C1 segment of cervical spinal cord (tissue), 14 donors: ENCODE results near the gene ASPDH.
"Not testable (repeated sequence)": the region's sequence is repeated elsewhere in the genome, so short reads cannot be mapped to it uniquely, and the experiment has no call there.

ENCODE experiments used
- DNase-seq, 14 donors: peaks; one replicate each; lab custom pipeline; 2025; lab: John Stamatoyannopoulos, UW

Gene ASPDH

DNA sequence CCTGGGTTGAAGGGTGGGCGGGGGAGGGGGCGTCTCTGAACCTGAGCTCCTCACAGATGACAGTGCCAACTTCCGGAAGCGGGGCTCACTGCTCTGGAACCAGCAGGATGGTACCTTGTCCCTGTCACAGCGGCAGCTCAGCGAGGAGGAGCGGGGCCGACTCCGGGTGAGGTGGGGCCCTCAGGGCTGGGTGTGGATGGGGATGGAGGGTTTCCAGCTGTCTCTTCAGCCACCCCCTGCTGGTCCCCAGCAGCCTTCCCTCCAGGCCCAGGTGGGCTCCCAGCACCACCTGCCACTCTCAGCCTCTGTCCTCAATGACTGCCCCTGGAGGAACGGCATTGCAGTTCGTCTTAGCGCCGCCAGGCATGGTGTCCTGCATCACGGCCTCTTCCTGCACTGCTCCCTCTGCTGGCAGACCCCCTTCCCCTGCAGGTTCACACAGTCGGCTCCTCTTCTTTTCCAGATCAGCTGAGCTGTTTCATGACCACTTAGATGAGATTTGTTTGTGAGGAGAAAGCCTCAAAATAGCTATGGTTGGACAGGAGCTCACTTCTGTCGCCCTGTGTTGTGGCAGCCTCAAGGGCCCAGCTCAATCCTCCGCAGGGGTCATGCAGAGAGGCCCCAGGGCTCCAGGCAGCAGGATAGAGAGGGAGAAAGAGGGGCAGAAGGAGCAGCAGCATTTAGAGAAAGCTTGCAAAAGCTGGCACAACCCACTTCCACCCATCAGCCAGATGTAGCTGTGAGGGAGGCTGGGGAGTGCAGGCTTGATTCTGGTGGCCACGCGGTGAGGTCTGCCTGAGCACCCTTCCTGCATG is 34.6 kb downstream of the ASPDH start:
- peak in 3 of 14 donors; percentile 12 to 25 (median 24) for DNase-seq

DNA sequence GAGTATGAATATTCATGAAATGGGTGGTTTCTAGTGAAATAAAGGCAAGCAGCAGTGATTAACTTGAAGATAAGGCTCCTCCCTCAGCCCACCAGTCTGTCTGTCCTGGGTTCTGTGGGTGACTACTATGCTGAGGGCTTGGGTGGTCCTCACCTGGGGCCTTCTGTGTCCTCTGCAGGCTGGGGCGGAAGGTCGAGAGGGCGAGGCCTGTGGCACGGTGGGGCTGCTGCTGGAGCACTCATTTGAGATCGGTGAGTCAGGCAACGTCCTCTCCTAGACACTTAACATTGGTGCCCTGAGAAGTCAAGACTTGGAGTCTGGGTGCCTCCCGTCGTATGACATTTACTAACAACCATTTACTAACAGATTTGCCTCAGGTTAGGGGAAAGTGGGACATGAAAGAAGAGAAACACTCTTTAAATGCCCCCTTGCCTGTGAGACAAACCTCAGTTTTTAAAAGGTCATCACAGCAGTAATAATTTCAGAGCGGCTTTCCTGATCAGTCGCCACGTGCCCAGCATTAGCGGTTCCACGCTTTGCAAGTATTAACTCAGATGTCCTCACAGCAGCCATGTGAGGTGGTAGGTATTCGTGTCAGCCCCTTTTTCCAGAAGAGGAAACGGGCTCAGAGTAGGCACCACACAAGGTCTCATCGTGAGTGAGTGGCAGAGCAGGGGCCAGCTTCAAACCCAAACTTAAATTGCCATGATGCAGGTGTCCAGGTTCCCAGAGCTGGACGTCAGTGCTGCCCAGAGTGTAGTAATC is 35.8 kb downstream of the ASPDH start:
- DNase-seq = no peak

DNA sequence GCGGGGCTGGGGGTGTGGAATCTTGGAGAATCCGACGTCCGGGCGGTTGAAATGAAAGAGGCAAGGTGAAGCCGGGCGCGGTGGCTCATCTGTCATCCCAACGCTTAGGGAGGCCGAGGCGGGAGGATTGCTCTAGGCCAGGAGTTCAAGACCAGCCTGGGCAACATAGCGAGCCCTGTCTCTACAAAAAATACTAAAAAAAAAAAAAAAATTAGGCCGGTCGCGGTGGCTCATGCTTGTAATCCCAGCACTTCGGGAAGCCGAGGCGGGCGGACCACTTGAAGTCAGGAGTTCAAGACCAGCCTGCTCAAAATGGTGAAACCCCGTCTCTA is 36.8 kb downstream of the ASPDH start:
- DNase-seq = no peak

DNA sequence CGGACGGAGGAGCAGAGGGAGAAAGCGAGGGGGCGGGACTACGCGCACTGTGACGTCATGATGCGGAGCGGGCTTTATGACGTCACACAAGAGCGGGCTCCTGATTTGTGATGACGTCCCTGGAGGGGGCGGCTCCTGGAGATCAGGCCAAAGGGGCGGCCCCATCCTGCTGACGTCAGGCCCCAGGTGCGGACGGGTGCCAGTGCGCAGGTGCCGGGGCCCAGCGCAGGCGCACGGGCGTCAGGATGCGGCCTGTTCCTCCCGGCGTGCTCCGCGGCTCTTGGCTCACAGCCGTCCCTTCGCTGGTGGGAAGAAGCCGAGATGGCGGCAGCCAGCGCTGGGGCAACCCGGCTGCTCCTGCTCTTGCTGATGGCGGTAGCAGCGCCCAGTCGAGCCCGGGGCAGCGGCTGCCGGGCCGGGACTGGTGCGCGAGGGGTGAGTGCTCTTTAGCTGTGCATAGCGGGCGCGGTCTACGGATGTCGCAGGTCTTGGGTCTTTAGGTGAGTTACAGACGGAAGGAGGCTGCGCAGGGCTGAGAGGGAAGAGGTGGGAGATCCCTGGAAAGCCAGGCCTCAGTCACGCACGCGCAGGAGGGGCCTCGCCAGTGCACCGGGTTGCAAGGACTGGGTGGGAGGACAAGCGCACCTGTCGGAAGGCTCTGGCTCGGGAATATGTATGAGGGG is 37.3 kb downstream of the ASPDH start, which contains the start of the genes EMC10 and GARIN5A:
EMC10 (plus strand) TSS at position 284 of the 683 bp plus-strand sequence; CDS start at position 322, 38 bp downstream.
GARIN5A (minus strand) TSS at position 625 of the 683 bp plus-strand sequence; CDS start at position 165, 460 bp downstream.
- DNase-seq = peak; percentile 57 to 95 (median 86)

DNA sequence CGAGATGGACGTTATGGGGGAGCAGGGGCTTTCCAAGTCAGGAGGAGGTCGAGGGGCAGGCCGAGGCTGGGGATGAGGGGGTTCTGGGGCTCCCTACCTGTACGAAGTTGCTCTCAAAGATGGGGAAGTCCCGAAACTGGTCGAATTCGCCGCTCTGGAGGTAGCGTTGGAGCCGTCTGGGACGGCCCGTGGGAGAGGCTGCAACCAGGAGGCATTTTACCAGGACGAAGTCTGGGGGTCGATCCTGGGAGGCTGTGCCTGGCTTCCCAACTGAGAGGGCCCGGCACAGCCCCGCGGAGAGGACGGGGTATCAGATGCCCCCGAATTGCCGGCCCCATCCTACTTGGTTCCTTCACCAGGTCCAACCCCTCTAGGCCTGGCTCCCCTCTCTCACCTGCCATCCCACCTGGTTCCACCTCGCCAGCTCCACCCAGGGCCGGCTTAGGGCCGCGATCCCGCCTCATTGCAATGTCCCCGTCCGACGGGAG is 37.9 kb downstream of the ASPDH start:
- DNase-seq = no peak

DNA sequence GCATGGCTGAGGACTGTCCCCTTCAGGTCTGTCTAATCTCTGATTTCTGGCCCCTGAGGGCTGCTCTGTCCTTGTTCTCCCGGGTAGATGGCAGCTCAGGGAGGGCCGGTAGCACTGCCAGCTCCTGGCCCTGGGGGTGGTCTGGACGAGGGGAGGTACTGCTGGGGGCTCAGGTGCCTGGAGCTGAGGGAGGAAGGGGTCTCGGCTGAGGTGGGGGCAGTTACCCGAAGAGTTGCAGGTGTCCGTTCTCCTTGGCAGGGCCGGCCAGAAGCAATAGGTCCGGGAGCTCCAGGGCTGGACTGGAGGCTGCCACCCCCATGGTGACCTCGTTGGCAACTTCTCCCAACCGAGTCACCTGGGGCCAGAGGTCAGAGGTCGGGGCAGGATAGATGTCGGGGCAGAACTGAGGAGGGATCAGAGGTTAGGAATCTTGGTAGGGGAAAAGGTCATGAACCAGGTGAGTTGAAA is 38.6 kb downstream of the ASPDH start:
- no peak for DNase-seq

DNA sequence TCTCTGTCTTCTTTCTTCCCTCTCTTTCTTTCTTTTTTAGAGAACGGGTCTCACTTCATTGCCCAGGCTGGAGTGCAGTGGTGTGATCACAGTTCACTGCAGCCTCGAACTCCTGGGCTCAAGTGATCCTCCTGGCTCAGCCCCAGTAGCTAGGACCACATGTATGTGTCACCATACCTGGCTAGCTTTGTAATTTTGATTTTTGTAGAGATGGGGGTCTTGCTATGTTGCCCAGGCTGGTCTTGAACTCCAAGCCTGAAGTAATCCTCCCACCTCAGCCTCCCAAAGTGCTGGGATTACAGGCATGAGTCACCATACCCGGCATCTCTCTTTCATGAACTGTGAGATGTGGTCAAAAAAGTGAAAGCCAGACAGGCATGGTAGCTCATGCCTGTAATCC is 40.4 kb downstream of the ASPDH start:
- not testable (repeated sequence) for DNase-seq

DNA sequence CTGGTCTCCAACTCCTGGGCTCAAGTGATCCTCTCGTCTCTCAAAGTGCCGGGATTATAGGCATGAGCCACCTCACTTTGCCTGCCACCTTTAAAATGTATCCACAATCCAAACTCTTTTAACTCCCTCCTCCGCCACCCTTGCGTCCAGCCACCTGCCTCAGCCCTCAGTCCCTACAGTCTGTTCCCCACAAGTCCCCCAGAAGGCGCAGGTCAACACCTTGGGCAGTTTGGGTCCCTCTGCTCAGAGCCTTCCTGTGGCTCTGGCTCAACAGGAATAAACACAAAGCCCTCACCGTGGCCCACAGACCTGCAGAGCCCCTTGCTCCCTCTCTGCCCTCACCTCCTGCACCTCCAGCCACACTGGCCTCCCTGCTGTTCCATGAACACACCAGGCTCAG is 44.9 kb downstream of the ASPDH start:
- no peak for DNase-seq

DNA sequence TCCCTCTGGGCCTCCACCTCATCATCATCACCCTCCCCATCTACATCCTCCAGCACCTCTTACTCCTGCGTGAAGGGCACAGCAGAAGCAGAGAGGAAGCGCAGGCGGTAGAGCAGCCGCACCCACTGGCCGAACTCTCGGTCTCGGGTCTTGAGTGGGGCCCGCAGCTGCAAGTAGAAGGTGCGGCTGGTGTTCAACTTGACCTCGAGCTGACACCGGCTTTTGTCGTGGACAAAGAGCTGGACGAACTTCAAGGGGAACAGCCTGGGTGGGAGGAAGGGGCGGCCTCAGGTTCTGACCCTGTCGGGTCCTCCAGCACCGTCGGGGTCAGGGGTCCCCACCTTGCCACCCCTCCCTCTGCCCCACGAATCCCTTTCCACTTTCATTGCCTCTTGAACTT is 46.1 kb downstream of the ASPDH start:
- DNase-seq = no peak

DNA sequence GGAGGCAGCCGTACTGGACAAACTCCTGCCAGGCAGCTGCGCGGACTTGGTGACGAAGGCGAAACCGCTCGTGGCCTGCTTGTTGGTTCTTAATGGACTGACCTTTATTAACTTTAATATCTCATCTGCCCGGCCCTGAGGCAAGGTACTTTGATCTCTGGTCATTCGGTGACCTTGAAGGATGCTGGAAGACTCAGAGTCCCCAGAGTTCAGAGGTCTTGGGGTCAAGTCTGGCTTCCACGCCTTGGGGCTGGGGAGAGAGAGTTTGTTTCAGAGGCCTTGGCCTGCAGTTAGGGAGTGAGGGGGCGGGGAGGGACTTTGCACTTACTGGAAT is 47.0 kb downstream of the ASPDH start:
- DNase-seq = no peak

DNA sequence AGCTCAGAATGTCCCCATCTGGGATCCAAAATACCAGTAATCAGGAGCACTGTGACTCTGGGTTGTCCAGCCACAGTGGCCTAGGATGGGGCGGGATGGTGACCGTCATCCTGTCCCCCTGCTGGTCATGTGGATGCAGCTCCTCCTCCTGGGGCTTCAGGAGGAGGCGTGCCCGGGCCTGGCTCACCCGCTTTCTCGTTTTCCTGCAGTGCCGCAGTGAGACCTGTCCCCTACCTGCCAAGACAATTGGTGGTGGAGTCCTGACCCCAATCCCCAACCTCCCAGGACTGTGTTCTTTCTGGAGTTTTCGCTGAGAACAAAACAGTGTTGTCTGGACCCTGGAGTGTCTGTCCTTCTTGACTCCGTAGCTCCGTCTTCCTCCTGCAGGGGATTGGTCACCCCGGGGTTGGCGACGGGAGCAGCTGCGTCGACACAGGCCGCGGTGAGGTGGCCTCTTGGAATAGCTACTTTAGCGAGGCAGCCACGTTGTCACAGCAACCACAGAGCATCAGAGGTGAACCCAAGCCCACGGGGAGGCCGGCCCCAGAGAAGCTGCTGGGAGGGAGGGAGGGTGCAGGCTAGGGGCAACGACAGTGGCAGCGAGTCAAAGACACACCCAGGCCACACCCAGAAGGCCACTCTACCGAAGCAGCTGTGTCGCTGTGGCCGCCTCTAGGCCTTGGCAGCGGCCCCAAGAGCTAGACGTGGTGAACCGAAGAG is 47.6 kb downstream of the ASPDH start:
- no peak for DNase-seq

DNA sequence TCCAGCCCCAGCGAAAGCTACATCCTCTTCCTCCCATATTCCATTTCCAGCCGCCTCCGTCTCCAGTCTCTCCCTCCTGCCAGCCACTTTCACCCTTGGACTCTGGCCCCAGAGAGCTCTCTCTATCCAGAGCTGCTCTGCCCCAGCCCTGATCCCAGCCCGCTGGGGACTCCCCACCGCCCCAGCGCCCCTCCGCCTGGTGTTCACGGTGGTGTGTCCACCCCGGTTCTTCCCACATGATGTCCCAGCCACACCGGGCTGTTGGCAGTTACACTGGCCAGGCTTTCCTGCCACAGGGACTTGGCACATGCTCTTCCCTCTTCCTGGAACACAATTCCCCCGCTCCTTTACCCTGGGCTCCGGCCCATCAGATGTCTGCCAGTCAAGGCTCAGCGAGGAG is 48.7 kb downstream of the ASPDH start:
- DNase-seq = no peak

DNA sequence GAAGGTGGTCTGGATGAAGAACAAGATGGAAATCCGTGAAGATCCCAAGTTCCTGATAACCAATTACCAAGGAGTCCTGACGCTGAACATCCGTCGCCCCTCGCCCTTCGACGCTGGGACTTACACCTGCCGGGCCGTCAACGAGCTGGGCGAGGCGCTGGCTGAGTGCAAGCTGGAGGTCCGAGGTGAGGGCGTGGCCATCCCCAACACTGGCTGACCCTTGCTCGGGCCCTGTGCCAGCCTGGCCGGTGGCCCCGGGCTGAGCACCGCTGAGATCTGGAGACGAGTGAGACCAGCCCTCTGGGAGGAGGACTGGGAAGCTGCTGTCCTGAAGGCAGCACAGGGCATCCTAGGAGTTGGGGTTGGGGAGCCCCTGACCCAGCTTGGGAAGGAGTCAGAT is 49.4 kb downstream of the ASPDH start:
- DNase-seq = no peak

DNA sequence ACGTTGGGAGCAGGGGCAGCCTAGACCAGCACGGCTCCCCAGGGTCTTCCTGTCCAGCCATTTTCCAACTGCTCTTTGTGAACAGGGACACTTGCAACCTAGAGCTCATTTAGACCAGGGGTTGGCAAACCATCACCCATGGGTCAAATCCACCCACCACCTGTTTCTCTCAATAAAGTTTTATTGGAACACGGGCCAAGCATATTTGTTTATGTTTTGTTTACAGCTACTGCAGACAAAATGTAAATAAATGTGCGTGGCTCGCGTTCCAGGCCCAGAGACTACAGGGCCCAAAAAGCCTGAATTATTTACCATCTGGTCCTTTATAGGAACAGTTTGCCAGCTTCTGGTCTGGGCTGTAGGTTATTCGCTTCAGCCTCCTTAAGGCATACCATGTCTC is 50.7 kb downstream of the ASPDH start:
- DNase-seq = no peak
